SIG-M5 treated with dmso at 0.1 percent for 504 hours (cell line): ENCODE data around the gene APOA1.

Experiments
- DNase-seq: peaks from one replicate; lab custom pipeline; 2025; ENCODE audit not compliant: unreplicated experiment; lab: John Stamatoyannopoulos, UW

The APOA1 gene

GRCh38 chr11:116837231-116838091, at the start of gene APOA1:
APOA1 (minus strand) TSS chr11:116837622; CDS start chr11:116837387, 235 bp downstream.
- DNase-seq, result no peak

DNA sequence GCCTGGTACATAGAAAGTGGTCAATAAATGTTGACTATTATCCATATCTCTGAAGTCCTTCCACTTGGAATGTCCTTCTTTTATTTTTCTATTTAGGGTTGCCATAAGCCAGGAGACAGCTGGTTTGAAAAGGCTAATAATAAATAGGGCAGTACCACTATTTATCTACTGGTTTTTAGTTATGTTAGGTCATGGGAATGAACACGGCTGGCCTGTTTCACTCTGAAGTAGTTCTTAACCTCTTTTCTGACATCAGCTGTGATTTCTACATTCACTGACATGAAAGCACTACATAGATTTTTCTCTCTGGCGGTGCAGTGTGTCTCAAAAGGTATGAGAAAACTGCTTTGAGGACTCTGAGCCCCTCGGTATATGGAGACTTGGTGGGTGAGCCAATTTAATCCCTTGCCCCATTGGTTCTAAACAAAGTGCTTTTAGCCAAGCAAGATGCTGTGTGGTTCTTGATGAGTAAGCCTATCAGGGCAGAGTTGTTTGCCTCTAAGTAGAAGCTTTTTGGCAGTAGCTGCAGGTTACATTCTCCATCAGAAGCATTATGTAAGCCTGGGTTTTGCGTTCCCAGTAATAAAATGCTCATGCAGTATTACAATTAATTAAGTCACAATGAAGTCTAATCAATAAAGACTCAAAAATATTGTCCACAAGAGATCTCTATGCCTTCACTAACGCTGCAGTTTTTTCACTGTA, 48.7 kb upstream of the APOA1 start:
- no peak for DNase-seq

DNA sequence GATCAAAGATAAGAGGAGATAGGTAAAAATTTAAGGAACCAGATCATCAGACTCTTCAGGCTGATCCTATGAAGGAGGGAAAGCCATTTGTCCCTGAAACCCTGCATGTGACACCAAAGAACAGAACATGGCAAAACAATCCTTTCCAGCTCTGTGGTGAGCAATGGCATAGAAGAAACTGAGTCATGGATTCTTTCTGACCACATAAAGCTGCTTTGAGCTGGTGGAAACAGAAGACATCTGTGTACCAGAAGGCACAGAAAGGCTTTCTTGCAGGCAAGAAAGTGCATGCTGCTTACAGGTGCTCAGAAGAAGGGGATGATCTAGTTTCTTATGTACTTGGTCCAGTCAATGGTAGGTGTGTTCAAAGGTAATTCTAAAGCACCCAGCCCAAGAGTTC, 45.0 kb upstream of the APOA1 start:
- DNase-seq, result no peak

- DNase-seq, result no peak
These were observed 43.7 kb upstream of the APOA1 start for GRCh38 chr11:116881143-116881542.

DNA sequence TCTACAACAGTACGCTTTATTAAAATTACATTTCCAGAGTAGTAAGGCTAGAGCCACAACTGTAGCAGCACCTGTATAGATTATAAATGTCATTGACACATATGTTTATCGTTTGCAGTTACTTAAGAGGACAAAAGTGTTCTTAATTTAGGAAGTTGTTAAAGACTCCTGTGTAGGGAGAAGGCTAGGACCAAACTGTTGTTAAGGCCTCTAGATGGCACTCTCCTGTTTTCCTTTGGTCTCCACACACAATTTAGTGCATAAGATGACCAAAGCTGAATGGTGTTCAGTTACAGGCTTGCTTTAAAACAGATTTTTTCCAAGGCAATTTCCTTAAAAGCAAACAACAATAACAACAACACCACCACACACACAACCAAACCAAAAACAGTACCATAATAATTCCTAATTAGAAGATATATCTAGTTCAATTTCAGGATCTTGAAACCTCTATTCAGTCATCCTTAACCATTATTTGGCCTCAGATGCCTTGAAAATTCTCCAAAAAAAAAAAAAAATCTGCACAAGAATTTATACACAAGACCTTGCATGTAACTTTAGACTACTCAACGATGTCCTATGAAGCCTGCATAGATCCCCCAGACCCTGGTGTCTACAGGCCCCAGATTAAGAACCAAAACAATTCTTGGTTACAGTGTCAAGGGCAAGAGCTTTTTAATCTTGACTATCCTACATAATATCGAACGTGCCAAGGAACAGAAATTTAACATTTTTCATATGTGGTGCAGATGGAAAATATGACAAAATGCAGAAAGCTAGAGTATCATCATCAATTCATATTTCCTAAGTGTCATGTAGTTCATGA, 42.6 kb upstream of the APOA1 start:
- DNase-seq, result peak; percentile 62

DNA sequence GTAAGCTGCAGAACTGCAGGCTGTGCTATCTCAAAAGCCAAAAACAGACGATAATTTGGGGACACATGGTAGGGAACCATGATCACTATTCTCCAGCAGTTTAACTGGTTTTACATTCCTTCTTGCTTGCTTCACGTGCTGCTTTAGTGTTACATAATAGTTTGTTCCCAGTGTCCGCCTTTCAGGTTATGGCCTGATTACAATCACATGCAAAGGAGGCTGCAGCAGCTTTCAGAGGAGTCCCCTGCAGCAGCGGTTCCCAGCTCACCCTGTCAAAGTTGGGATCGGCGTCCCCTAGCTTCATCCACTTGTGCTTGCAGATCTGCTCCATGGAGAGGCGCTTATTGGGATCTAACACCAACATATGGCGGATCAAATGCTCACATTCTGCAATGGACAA, 39.2 kb upstream of the APOA1 start:
- no peak for DNase-seq

DNA sequence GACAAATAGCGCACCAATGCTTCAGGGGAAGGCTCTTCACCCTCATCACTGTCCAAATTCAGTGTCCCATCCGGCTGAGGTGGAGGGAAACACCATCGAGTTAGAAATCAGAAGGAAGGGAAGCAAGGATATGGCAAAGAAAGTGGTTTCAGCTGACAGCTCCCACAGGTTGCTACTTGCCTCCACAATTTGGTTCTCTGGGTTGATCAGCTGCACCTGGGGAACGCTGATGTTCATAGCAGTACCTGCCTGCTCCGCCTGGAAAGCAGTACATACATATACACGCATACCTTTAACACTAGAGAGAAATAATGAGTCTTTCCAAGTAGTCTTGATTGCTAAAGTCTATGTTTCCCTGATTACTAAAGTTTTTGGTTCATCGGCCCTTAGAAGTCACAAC, 37.8 kb upstream of the APOA1 start:
- DNase-seq, result no peak

DNA sequence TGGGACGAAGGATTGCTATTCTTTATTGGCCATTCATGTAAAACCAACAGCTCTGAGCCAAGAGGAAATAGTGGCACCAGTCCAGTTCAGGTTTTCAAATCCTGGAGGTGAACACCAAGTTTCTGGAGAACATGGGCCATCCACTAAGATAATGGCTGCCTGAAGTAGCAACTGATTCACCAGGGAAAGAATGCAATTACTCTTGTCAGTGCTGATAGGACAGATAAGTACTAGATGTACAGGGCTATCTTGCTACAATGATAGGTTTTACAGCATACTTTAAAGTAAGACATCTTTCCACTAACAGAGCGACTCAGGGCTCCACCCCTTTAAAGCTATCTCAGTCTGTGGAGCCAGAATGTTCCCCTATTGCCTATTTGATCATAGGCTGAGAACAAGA, 36.8 kb upstream of the APOA1 start:
- DNase-seq, result no peak

DNA sequence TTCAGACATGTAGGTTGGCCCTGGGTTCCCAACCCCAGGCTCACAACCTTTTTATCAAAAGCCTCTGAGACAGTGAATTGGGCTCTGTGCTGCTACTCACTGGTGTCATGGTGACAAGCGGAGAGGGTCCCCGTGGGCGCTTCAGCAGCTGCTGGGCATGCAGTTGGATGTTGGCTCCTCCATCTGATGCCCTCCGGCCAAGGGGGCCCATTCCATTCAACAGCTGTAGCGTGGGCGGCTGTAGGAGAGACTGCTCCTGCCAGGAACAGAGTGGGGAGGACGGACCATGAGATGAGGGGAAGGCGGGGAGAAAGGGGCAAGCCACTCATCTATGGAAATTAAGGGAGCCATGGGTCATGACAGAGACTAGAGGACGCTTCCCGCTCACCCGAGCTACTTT, 36.0 kb upstream of the APOA1 start:
- no peak for DNase-seq

DNA sequence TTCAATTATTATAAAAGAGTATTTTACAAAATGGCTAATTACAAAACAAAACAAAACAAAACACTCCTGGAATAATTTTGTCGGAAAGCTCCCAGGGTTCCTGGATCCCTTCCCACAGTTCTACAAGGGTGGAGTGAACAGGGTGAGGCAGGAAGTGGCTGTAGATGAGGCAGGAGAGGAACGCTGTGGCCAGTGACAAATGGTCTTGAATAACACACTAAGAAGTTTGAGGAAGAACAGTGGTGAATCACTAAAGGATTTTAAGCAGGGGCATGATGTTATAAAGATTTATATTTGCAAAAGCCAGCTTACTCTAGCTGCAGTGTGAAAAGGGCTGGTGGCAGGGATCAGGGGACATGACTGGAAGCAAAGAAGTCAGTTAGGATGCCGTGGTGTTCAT, 33.8 kb upstream of the APOA1 start:
- DNase-seq, result no peak

- DNase-seq, result no peak
These were observed 32.6 kb upstream of the APOA1 start for GRCh38 chr11:116870054-116870453.

GRCh38 chr11:116869610-116870009, 32.2 kb upstream of the APOA1 start:
- DNase-seq, result no peak

GRCh38 chr11:116868066-116868465, 30.6 kb upstream of the APOA1 start:
- no peak for DNase-seq

- no peak for DNase-seq
These were observed 30.2 kb upstream of the APOA1 start for GRCh38 chr11:116867619-116868018.

DNA sequence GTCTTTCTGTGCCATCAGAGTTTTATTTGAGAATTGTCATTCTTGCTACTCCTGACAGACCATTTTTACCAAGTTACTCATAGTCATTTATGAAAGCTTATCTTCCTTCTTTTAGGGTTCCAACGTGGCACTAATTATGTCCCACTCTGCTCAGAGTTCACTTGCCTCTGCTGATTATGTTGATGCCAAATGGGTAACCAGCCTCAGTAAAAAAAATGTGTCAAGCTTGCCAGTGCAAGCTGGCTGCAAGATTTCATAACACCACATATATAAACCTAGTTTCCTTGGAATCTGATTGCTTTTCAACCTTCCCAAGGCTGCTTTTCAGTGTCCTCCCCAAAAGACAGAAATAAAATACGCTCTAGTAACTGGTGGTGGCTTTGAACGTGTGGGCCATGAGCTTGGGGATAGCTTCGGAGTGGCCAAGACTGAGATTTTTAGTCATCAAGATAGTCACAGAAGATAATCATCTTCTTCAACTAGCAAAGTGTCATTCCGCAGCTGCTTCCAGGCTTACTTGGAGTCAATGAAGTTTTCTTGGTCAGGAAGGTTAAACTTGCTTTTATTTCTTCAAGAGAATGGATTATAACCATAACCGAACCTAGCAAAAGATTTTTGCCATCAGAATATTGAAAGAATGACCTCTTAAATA, 29.5 kb upstream of the APOA1 start:
- no peak for DNase-seq

DNA sequence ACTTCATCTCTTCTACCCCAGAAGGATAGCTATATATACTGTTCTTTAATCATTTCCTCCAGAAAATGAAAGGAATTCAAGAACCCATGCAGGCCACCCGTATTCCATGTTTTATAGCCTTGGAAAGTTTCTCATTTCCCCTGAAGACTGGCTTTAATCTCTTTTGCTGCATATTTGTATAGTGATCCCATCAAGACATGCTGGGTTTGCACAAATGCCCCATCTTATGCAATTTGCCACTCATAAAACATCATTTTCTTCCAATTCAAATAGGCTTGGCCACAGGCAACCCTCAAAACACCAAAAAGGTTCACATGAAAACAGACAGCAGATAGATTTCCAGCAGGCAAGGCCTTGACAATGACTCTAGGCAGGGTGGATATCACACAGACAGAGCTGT, 28.3 kb upstream of the APOA1 start:
- no peak for DNase-seq

GRCh38 chr11:116864531-116864930, 27.1 kb upstream of the APOA1 start:
- no peak for DNase-seq

DNA sequence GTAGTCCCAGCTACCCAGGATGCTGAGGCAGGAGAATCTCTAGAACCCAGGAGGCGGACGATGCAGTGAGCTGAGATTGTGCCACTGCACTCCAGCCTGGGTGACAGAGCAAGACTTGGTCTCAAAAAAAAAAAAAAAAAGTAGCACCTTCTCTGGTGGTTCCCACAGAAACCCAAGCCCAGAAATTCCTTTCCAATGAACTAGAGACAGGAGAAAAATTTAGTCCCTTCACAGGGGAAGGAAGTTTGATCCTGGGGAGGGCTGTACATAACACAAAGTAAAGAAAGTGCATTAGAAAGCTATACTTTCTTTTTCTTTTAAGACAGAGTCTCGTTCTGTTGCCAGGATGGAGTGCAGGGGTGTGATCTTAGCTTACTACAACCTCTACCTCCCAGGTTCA, 25.5 kb upstream of the APOA1 start:
- no peak for DNase-seq

DNA sequence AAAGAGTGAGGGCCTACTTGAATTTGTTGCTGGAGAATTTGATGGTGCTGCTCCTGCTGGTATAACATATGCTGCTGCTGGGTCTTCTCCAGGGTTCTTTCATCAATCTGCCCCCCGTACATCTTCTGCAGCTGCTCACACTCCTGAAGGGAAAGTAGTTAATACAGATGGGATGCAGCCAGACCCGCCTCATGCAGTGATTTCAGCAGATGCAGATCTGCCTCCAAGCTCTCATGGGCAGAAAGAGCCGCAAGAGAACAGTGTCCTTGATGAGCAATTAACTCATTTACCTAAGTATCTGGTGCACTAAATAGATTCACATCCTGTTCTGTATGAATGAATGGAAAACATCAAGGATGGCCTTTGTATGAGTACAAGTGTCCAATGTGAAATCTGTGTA, 24.8 kb upstream of the APOA1 start:
- DNase-seq, result no peak

- DNase-seq, result no peak
These were observed 24.1 kb upstream of the APOA1 start for GRCh38 chr11:116861539-116861938.

DNA sequence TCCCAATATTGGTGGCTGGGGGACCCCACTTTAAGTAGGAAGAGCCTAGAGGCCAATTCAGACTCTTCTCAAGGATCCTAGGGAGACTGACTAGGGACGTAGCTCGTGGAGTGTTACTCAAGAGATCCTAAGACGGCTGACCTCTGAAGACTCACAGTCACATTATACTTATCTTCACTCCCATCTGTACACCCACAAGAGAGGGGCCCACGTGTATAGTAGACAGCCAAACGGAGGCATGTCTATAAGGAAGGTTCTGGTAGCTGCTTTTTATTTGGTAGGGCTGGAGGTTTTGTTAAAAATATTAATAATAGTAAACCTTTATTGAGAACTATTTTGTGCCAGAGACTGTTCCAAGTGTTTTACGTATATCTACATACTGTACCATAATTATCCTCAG, 22.9 kb upstream of the APOA1 start:
- no peak for DNase-seq
